Fibroblast of villous mesenchyme (primary cell): ENCODE measurements around the gene ZBTB47. TPM values are rescaled to one million over a fixed set of nuclear protein-coding genes. Genes with fewer than 3 reads are reported as not detected.

Experiments used
- DNase-seq: peaks from one replicate; pipeline ENCODE4 v3.0.0-alpha.2; 2010; ENCODE audit warnings: low read depth
- H3K4me3 ChIP-seq: 2 replicates; pipeline ENCODE4 v1.5.1; 2011; ENCODE audit warnings: low read depth, mild to moderate bottlenecking, low read length
- total RNA-seq: library from RNA; depleted of rRNA; stranded (reverse); fragments of >200 nt; gene quantifications from 2 replicates; pipeline ENCODE4 v1.2.3, GENCODE V29; 2012
- TF ChIP-seq, protein P1 (sequence below): IDR thresholded peaks from 2 replicates; pipeline ENCODE4 v1.5.1; 2012; ENCODE audit warnings: low read depth, mild to moderate bottlenecking, low read length; ENCODE audit not compliant: insufficient read depth

ZBTB47 gene
- total RNA-seq, 1 donor, result 25.9 TPM

DNA sequence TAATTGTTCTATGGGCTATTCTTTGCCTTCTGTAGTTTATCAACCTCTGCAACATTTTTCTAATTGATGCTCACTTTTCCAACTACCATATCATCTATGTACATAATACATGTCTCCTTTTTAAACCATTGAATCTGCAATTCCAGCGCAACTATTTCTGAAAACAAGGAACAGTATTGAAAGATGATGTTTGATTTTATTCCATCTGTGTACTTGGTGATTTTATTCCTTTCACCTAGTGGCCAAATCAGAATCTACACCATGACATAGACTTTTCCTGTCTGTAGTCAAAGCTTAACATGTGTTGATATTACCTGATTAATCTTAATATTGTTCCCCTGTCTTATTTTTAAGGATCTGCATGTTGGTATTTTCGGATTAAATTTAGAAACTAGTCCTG, 40.0 kb upstream of the ZBTB47 start:
- TF ChIP-seq, protein P1, sequence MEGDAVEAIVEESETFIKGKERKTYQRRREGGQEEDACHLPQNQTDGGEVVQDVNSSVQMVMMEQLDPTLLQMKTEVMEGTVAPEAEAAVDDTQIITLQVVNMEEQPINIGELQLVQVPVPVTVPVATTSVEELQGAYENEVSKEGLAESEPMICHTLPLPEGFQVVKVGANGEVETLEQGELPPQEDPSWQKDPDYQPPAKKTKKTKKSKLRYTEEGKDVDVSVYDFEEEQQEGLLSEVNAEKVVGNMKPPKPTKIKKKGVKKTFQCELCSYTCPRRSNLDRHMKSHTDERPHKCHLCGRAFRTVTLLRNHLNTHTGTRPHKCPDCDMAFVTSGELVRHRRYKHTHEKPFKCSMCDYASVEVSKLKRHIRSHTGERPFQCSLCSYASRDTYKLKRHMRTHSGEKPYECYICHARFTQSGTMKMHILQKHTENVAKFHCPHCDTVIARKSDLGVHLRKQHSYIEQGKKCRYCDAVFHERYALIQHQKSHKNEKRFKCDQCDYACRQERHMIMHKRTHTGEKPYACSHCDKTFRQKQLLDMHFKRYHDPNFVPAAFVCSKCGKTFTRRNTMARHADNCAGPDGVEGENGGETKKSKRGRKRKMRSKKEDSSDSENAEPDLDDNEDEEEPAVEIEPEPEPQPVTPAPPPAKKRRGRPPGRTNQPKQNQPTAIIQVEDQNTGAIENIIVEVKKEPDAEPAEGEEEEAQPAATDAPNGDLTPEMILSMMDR, result peak; percentile 52
- H3K4me3 ChIP-seq, result no peak overlapping the region
- no peak for DNase-seq

DNA sequence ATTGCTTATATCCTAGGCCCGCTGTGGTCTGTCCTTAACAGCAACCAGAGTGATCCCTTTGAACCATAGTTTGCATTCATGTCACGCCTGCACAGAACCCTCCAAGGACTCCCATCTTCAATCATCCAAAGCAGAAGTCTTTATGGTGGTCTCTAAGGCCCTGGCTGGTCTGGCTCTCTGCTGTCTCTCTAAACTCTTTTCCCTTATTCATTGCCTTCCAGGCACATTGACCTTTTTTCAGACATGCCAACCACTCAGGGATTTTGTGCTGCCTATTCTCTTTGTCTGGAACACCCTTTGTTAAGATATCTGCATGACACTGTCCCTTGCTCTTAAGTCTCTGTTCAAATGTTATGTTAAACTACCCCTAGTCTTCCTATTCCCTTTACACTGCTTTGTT, 21.9 kb upstream of the ZBTB47 start:
- H3K4me3 ChIP-seq, result no peak overlapping the region
- TF ChIP-seq, protein P1, result no peak
- no peak for DNase-seq

DNA sequence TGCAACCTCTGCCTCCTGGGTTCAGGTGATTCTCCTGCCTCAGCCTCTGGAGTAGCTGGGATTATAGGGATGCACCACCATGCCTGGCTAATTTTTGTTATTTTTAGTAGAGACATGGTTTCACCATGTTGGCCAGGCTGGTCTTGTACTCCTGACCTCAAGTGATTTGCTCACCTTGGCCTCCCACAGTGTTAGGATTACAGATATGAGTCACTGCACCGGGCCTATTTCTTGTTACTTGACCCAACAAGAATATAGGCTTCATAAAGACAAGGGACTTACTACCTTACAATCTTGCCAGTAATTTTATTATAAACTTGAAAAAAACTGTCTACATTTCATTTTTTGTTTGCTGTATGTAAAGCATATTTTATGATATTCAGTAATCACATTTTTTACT, 21.4 kb upstream of the ZBTB47 start:
- DNase-seq, result peak; percentile 31
- no peak overlapping the region for H3K4me3 ChIP-seq
- TF ChIP-seq, protein P1, result no peak

DNA sequence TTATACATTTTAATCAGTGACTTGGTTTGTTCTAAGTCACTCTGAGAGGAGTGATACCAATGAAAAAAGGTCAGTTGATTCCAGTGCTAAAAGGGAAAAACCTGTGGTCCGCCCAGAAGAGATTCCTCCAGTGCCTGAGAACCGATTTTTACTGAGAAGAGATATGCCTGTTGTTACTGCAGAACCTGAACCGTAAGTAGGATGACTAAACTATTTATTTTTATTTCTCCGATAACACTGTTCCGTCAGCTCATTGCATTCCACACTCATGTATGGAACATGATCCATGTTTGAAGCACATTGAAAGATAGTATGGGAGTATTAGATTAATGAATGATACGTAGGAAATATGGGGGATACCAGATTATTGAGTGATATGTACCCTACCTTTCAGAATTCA, 20.0 kb upstream of the ZBTB47 start:
- TF ChIP-seq, protein P1, result no peak
- H3K4me3 ChIP-seq, result no peak overlapping the region
- no peak for DNase-seq

DNA sequence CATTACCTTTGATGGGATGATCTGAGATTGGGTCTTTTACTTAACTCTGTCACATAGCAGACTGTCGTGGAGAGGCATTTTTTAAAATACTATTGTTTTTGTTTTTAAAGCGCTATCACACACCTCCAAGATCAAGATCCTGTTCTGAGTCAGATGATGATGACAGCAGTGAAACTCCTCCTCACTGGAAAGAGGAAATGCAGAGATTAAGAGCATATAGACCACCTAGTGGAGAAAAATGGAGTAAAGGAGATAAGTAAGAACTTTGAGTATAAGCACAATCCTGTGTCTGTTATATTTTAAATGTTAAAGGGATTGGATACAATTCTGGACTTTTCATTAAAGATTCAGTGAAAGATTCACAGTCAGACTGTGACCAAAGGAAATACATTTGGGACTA, 18.4 kb upstream of the ZBTB47 start:
- TF ChIP-seq, protein P1, result no peak
- no peak overlapping the region for H3K4me3 ChIP-seq
- peak; percentile 42 for DNase-seq

DNA sequence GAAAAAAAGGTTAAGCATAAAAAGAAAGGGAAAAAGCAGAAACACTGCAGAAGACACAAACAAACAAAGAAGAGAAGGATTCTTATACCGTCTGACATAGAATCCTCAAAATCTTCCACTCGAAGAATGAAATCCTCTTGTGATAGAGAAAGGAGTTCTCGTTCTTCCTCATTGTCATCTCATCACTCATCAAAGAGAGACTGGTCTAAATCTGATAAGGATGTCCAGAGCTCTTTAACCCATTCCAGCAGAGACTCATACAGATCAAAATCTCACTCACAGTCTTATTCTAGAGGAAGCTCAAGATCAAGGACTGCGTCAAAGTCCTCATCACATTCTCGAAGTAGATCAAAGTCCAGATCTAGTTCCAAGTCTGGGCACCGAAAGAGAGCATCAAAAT, 16.5 kb upstream of the ZBTB47 start:
- no peak overlapping the region for H3K4me3 ChIP-seq
- TF ChIP-seq, protein P1, result no peak
- DNase-seq, result no peak

DNA sequence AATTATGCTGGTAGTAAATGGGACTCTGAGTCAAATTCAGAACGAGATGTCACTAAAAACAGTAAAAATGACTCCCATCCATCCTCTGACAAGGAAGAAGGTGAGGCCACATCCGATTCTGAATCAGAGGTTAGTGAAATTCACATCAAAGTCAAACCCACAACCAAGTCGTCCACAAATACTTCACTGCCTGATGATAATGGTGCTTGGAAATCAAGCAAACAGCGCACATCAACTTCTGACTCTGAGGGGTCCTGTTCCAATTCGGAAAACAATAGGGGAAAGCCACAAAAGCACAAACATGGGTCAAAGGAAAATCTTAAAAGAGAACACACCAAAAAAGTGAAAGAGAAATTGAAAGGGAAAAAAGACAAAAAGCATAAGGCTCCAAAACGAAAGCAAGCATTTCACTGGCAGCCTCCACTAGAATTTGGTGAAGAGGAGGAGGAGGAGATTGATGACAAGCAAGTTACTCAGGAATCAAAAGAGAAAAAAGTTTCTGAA, 15.1 kb upstream of the ZBTB47 start:
- DNase-seq, result peak; percentile 40
- TF ChIP-seq, protein P1, result no peak

More for the DNA sequence above, 15.1 kb upstream of the ZBTB47 start:
- no peak overlapping the region for H3K4me3 ChIP-seq
